GM19025 (cell line): ENCODE data around the gene ABI3BP.
"Not testable (repeated sequence)": the region's sequence is repeated elsewhere in the genome, so short reads cannot be mapped to it uniquely, and the experiment has no call there.

Source experiments
- ATAC-seq: cut with Tn5 transposase; IDR thresholded peaks from one replicate; pipeline ENCODE4 v1.9.1; 2021; ENCODE audit warnings: mild to moderate bottlenecking, low read depth, moderate library complexity; ENCODE audit not compliant: unreplicated experiment

The ABI3BP gene

DNA sequence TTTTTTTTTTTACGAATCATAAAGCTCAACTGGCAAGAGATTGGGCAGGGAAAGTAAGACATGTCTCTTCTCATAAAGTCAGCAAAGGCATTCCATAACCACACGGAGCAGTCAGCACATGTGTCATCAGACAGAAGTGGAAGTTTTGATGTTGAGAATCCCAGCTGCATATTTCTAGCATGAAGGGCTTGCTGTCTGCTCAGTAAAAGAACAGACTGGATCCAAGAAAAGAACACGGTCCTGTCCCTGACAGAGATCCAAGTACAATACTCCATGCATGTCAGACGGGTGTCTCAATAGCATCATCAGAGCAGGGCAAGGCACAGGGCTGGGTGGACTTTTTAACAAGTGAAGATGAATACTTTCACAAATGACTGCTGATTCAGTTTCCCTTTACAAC lies 38.2 kb downstream of the ABI3BP start:
- no peak for ATAC-seq

DNA sequence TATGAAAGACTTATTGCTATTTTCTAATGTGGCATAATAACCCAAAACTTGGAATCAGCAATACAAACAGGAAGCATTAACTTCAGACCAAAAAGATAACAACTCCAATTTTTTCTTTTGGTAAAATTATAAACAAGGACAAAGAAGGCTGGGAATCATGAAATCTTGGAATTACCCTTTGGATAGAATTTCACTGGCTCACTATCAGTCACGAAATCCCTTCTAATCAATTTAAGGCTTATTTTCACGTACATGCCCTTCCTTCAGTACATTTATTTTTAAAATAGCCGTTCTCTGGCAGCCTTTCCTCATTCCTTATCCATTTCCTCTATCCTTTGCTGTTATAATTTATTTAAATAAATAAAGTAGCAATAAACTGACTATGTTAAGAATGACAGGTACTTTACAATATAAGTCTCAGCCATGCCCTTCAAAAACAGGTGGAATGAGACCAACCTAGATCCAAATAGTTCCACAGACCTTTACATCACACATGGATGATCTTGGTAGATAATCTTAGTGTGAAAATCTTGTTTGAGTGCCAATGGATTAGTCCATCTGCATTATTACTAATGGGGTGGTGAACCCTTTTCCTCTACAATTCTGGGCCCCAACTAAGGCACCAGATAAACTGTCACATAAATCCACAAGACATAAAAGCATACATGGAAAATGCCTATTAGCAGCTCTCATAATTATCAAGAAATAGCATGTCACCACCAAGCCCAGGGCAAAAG lies 38.9 kb downstream of the ABI3BP start:
- no peak for ATAC-seq

DNA sequence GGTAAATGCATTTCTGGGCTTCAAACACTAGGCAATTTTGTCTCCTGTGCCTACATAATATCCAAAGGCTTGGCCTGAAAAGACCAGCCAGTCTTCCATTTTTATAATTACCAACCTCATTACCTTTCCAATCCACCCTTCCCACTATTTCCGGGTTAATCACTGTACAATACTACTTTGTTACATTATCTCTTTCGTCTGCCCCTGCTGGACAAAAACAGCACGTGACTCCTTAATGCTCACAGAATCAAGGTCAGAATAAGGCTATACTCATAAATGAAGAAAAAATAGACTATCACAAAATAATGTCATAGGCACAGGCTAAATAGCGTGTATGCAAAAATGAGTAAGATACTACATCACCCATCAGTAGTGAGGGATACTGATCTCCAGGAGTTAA lies 40.1 kb downstream of the ABI3BP start:
- ATAC-seq: no peak

DNA sequence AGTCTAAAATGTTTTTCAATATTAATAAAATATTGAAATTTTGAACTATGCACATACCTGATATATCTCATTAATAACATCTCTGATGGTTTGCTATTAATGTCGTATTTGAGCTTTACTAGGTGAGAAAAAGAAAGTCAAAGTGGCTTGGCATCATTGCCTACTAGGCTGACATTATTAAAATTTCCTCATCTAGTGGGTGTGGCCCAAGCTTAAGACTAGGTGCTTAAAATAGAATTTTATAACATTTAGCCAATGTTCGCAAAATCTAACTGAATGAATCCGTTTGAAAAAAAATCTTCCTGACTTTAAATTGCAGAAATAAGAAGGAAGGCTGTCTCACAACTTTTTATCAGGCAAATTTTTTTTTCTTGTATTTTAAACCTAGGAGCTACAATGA lies 46.1 kb downstream of the ABI3BP start:
- ATAC-seq: no peak

DNA sequence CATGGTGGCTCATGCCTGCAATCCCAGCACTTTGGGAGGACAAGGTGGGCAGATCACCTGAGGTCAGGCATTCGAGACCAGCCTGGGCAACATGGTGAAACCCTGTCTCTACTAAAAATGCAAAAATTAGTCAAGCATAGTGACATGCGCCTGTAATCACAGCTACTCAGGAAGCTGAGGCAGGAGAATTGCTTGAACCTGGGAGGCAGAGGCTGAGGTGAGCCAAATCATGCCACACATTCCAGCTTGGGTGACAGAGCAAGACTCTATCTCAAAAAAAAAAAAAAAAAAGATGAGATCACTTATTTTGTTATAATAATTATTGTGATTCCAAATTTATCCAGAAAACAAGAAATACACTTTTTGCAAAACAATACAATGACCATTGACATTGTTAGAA lies 47.1 kb downstream of the ABI3BP start:
- not testable (repeated sequence) for ATAC-seq

DNA sequence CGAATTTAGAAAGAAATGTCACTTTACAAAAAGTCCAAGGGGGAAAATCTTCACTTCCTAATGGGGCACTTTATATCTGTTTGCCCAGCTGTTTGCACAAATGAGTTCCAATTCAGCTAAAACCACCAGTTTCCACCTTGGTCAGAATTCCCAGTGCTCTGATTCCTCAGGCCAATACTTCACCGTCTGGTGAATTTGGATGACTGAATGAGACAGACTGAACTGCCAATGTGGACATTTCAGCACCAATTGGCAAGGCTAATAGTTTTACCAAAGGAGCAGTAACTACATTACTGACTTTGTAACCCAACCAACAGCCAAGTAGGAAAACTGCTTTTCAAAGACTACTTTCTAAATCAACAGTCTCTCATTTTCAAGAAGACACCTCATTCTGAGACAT lies 51.8 kb downstream of the ABI3BP start:
- ATAC-seq: no peak

DNA sequence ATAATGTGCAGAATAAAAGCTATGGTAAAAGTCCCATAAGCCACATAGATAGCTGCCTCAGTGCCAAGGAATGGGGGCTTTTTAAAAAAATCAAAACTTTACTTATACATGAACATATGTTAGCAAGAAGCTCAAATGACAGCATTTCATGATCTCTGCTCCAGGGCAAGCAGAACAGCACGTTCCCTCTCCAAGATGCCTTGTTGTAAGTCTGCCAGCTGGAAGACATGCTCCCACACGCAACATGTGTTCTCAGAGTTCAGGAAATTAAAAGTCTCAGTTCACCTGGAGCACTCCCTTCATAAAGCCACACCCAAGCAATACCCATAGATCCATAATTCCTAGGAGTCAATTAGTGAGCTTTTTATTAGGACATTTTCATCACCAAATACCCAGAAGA lies 52.2 kb downstream of the ABI3BP start:
- no peak for ATAC-seq

DNA sequence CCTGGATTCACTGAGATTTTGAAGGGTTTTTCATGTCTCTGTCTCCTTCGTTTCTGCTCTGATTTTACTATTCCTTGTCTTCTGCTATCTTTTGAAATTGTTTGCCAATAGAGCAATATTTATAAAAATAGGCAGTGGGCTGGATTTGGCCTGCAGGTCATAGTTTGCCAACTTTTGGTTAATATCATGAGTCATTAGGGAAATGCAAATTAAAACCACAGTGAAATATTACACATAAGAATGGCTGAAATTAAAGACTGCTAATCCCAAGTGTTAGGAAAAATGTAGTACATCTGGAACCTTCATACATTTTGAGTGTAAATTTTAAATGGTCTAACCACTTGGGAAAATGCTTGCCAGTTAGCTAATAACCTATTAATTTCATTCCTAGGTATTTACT lies 56.3 kb downstream of the ABI3BP start:
- ATAC-seq: no peak

DNA sequence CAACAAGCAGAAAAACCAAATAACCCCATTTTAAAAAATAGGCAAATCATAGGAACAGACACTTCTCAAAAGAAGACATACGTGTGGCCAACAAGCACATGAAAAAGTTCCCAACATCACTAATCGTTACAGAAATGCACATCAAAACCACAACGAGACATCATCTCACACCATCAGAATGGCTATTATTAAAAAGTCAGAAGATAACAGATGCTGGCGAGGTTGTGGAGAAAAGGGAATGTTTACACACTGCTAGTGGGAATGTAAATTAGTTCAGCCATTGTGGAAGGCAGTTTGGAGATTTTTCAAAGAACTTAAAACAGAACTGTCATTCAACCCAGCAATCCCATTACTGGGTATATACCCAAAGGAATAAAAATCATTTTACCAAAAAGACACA lies 60.7 kb downstream of the ABI3BP start:
- no peak for ATAC-seq

DNA sequence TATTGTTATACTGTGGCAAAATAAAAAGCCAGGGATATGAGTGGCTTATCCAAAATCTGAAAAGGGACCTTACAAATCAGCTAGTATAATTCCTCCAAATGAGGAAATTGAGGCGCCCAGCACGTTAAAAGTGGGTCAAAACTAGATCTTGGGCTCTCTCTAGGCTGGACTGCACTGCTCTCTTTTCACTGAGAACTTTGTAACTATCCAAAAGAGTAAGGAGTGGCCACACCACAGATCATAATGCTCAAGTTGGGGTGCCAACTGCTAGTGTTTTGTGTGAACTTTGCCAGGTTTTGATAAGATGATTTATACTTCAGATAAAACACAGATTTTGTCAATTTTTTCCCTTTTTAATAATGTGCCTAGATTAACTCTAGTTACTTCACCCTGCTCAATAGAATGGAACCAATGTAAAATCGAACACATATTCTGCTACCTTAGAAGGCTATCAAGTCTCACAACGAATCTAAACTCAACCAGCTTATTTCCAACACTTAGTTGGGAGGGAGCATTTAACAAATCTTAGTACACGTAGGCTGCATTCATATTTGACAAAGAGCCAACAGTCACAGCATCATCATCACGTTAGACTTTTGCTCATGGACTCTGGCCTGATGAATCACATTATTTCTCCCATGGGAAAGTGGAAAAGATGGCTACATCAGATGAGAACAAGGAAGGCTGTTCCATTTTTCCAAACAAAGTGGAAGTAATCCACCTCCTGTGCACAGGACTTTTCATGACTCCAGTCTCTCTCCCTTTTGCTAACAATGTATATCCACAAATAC lies 64.4 kb downstream of the ABI3BP start:
- ATAC-seq: no peak

DNA sequence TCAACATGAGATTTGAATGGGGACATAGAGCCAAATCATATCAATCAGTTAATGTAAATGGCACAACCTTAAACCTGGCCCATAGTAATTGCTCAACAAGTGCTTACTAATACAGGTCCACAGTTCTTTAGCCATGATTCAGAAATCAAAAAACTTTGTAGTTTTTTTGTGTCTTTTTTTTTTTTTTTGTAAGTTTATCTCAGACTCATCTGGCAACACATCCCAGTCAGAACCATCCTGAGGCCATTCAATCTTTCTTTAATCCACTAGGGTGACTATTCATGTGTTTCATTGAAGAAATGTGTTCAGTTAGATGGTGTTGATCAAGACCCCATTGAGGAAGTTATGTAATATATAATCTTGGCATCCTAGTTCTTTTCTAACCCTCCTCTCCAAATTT lies 65.4 kb downstream of the ABI3BP start:
- no peak for ATAC-seq

DNA sequence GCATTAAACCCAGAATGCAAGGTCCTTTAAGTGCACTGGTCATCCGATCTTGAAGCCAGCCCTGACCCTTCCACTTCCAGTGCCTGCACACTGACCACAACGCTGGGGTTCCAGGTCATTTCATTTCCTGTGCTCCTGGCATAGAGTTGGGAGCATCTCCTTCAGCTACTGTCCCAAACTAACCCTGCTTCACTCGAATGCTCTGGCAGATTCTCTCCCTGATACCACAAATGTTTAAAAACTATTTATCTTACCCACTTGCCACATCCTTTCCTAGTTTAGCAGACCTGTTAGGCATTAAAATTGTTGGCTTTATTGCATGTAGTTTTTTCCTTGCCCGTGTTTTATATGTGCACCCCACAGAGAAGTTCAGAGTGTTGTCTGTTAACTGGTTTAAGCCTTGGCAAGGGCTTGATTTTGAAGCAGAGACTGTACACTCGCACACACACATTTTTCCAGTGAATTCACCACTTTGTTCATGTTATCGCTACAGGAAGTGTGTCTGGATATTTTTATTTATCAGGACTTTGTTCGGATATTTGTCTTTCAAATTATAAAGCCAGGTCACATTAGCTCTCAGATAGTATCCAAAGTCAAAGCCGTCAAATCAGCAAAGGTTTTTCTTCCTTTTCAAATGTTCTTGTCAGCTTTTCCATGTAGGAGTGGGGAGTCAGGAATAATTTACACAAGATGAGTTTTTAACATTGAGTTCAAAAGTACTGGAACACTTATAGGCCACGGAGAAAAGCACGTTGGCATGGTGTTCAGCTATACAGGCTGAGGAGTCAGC lies 77.3 kb downstream of the ABI3BP start:
- ATAC-seq: no peak

DNA sequence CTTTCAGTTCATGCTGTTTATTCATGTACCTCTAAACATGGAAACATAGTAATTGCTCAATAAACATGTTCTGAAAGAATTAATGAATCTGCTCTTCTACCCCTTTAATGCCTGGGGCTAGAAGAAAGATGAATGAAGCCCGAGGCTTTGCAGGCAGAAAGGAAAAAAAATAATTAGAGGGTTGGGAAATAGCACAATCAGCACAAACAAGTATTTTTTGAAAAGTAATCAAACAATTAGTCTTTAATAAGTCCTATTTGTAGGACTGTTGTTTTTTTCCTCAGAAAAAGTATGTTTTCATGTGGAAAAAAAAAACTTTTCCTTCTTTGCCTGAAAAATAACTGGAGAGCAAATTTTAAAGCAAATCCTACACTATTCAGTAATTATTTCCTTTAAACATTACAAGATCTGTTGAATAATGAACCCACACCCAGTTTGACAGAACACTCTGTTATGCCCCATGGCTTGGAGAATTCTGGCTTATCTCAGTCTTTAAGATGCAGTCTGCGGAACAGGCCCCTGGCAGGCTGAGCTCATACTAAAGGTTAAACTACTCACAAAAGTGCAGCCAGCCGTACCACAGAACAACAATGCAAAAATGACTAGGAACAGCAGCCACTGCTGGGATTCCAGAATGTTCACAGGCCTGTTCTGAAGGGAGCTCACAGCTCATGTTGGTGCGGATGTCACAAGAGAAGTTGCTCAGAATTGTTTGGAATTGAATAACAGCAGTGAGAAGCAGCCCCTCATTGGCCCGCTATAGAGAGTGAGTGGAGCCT lies 79.2 kb downstream of the ABI3BP start:
- no peak for ATAC-seq

DNA sequence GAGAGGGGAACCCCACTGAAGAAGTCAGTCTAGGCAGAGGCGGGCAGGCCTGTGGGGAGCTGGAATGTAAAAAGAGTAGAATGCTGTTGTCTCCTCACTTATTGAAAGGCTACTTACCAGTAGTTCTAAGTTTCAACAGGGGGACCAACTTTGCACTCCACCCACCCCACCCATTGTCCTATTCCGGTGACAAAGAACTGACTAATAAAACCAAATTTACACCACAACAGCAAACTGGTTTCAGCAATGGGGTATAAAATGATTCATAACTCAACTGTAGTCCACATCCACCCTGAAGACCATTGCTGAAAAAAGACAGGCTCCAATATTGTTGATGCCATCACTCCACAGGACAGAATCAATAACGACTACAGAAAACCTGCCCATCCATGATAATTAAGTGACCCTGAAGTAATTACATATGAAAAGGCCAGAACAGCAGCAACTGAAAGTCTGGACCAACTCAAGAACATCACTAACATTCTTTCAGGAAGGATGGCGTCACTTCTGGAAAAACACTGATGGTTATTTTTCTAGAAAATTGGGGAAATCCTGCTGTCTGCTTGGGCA lies 80.2 kb downstream of the ABI3BP start:
- ATAC-seq: no peak

DNA sequence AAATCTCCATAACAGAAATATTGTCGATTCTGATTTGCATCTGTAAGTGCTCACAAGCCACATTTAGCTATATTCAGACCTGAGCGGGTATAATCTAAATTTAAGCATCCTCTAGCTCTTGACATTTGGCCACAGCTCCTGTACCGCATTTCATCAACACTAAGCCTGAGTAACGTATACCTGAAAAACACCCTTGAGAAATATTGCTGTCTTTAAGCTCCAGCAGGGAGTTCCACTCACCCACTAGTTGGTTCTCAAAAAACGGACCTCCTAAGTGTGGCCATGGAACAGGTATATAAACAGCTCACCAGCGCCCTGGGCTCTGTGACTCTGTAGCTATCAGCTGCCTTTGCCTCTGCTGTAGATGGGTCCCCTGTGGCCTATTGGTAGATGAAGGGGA lies 80.7 kb downstream of the ABI3BP start:
- ATAC-seq: no peak

DNA sequence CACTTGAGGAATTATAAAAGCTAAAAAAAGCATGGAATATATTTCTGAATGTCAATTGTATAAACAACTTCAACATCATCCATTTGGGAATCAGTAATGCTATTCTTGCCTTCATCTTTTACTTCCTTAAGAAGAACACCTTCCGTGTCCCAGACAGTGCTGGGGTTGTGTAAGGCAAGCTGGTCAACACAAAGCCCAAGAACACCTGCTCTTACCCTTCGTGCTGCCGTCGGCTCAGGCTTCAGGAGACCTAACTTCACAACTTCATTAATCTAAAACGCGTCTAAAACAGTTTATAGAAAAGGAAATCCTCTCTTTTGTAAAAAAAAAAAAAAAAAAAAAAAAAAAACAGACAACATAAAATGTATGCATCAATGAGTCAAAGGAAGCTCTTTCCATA lies 81.3 kb downstream of the ABI3BP start:
- no peak for ATAC-seq

DNA sequence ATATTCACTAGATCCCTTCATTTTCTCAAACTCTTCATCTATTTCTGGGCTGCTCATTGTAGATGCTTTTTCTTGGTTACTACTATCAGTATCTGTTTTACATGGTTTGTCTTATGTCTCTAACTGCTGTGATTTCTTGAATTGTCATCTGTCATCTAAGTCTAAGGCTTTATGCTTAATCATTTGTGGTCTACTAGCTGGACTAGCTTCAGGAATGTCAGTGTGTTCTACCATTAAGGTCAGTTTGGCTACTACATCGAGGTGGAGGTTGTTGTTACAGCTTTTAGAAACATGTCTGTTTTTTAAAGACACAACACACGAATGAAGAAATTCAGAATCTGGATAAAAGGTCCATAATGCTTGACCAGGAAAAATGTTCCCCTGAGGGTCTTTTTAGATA lies 82.2 kb downstream of the ABI3BP start:
- ATAC-seq: no peak

DNA sequence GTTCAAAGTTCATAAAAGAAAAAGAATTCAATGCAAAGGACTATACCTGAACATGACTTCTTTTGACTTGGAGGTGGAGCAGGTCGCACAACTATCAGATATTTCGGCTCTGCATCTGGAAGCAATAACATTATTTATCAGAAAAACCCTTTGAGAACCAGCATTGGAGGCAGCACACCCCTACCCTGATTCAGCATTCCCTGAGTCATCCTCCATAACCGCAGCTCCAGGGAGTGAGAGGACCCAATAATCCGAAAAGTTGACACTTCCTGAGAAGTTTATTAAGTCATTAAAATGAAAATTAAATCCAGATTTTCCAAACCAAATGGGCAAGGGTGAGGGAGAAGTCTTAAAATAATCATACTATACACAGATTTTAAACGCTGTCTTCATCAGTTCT lies 90.6 kb downstream of the ABI3BP start:
- ATAC-seq: no peak

DNA sequence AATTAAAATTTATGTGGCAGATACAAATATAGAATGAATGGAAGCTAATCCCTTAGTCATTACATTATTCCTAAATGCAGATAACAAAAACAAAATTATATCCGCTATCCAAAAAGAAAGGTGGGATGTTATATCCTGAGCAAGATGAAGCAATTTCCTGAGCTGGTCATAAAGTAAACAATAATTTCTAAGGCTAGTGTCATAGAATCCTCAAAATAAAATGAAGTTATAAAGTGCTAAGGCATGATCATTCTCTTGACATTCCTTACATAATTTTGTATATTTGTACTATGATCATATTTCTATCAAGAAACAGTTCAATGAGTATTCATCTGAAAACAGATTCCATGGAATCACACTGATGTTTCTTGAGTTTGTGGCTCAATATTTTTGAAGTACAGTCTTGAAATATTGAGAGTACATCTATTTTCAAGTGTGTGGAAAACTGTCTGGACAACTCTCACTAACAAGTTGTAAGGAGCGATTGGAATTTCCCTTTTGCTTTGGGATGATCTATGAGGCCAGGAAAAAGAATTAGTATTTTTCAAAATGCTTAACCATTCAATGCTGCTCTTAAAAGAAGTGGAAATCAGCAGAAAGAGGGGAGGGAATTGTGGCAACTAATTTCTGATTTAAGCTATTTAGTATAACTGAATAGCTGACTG lies 92.4 kb downstream of the ABI3BP start:
- ATAC-seq: no peak
